Hematopoietic multipotent progenitor cell treated with erythropoietin and hydrocortisone succinate and interleukin-3 and kit ligand, for 15 days (in vitro differentiated cells): Measurements from ENCODE around the gene PDE6A.

Experiments used
- DNase-seq: peaks from one replicate; pipeline ENCODE4 v3.0.0-alpha.2; 2015; ENCODE audit warnings: low spot score

The PDE6A gene

GRCh38 chr5:149930043-149930748, 14.4 kb downstream of the PDE6A start:
- peak; percentile 59 for DNase-seq

- DNase-seq: no peak
Measured at GRCh38 chr5:149924486-149924885, 20.1 kb downstream of the PDE6A start.

GRCh38 chr5:149922950-149923349, 21.6 kb downstream of the PDE6A start:
- DNase-seq: no peak

- DNase-seq: no peak
Measured at GRCh38 chr5:149921597-149921996, 23.0 kb downstream of the PDE6A start.

GRCh38 chr5:149917073-149917676, 27.4 kb downstream of the PDE6A start:
- no peak for DNase-seq

GRCh38 chr5:149916334-149917072, 28.1 kb downstream of the PDE6A start:
- no peak for DNase-seq

GRCh38 chr5:149915392-149916260, 29.0 kb downstream of the PDE6A start:
- no peak for DNase-seq

GRCh38 chr5:149913436-149914419, 30.9 kb downstream of the PDE6A start:
- peak; percentile 71 for DNase-seq

GRCh38 chr5:149912226-149912871, 32.2 kb downstream of the PDE6A start:
- DNase-seq: peak; percentile 87

- DNase-seq: no peak
Measured at GRCh38 chr5:149911031-149911430, 33.6 kb downstream of the PDE6A start.

GRCh38 chr5:149907828-149908227, 36.8 kb downstream of the PDE6A start:
- no peak for DNase-seq

GRCh38 chr5:149904977-149905376, 39.6 kb downstream of the PDE6A start:
- no peak for DNase-seq

- no peak for DNase-seq
Measured at GRCh38 chr5:149904293-149904886, 40.2 kb downstream of the PDE6A start.

- DNase-seq: no peak
Measured at GRCh38 chr5:149903404-149903803, 41.2 kb downstream of the PDE6A start.

GRCh38 chr5:149902177-149902576, 42.4 kb downstream of the PDE6A start:
- no peak for DNase-seq

- DNase-seq: no peak
Measured at GRCh38 chr5:149901511-149901910, 43.1 kb downstream of the PDE6A start.

GRCh38 chr5:149900390-149900789, 44.2 kb downstream of the PDE6A start:
- DNase-seq: no peak

GRCh38 chr5:149898811-149899210, 45.8 kb downstream of the PDE6A start:
- DNase-seq: no peak

- no peak for DNase-seq
Measured at GRCh38 chr5:149895416-149896345, 48.9 kb downstream of the PDE6A start.
